CD4-positive, alpha-beta T cell (primary cell): ENCODE results near the gene HS6ST2. TPM values are rescaled to one million over a fixed set of nuclear protein-coding genes. Genes with fewer than 3 reads are reported as not detected.
A peak's percentile ranks its signal among the peaks of the same experiment; 100 is the strongest.

Source experiments
- ATAC-seq: fragments of 200-7000 bp; cut with Tn5 transposase; one replicate; pipeline ENCODE4 v1.10.0; 2022; ENCODE audit warnings: mild to moderate bottlenecking; ENCODE audit not compliant: poor library complexity
- CTCF ChIA-PET: fragments of 350-600 bp; sonication (Branson Sonifier 250); formaldehyde crosslinking; loops from one replicate; lab custom pipeline; 2021; ENCODE audit warnings: antibody characterized with exemption, inconsistent platforms; lab: Charles Lee
- POLR2A ChIA-PET: fragments of 350-600 bp; sonication (Branson Sonifier 250); formaldehyde crosslinking; loops from one replicate; lab custom pipeline; 2021; ENCODE audit warnings: antibody characterized with exemption, inconsistent platforms; lab: Charles Lee
- DNase-seq, 14 experiments: peaks; one replicate each; pipeline ENCODE4 v3.0.0-alpha.2; 2013 to 2020; ENCODE audit warnings: mixed read lengths in 2 of 14
- H3K27ac ChIP-seq, 2 donors: one replicate each; pipeline versions ENCODE4 v1.5.1 to v1.7.0; 2013; ENCODE audit warnings: low read length in 2 of 2, low read depth in 1 of 2, mild to moderate bottlenecking in 1 of 2
- H3K27me3 ChIP-seq, 2 experiments: 1 replicate in 1 of 2; 2 replicates in 1 of 2; pipeline versions ENCODE4 v1.6.1 to v1.7.0; 2013; ENCODE audit warnings: low read length in 2 of 2, control low read depth in 1 of 2, mild to moderate bottlenecking in 1 of 2, moderate library complexity in 1 of 2; ENCODE audit not compliant: insufficient read depth in 2 of 2, control insufficient read depth in 1 of 2
- H3K36me3 ChIP-seq: one replicate; pipeline ENCODE4 v1.6.1; 2013; ENCODE audit warnings: low read length, control low read depth; ENCODE audit not compliant: insufficient read depth
- H3K4me1 ChIP-seq: one replicate; pipeline ENCODE4 v1.6.1; 2013; ENCODE audit warnings: low read length, control low read depth; ENCODE audit not compliant: insufficient read depth
- H3K4me3 ChIP-seq: one replicate; pipeline ENCODE4 v1.5.1; 2013; ENCODE audit warnings: mild to moderate bottlenecking, low read length, moderate library complexity
- H3K9me3 ChIP-seq, 2 experiments: 1 replicate in 1 of 2; 2 replicates in 1 of 2; pipeline versions ENCODE4 v1.6.1 to v1.7.0; 2013; ENCODE audit warnings: low read length in 2 of 2, mild to moderate bottlenecking in 2 of 2, control low read depth in 1 of 2, moderate library complexity in 1 of 2; ENCODE audit not compliant: control insufficient read depth in 1 of 2, insufficient read depth in 1 of 2
- H3K27ac Mint-ChIP-seq: one replicate; pipeline ENCODE4 v1.8.0; 2020; ENCODE audit warnings: mixed read lengths
- H3K27me3 Mint-ChIP-seq: one replicate; pipeline ENCODE4 v1.8.0; 2021; ENCODE audit warnings: mixed read lengths
- H3K36me3 Mint-ChIP-seq: one replicate; pipeline ENCODE4 v1.8.0; 2021; ENCODE audit warnings: low read depth, mixed read lengths
- H3K4me1 Mint-ChIP-seq: one replicate; pipeline ENCODE4 v1.8.0; 2021; ENCODE audit warnings: low read depth, mixed read lengths
- H3K4me3 Mint-ChIP-seq: one replicate; pipeline ENCODE4 v1.8.0; 2020; ENCODE audit warnings: mild to moderate bottlenecking, mixed read lengths
- H3K9me3 Mint-ChIP-seq: one replicate; pipeline ENCODE4 v1.8.0; 2020; ENCODE audit warnings: mixed read lengths
- CTCF ChIP-seq: fragments of 200-600 bp; IDR thresholded peaks from one replicate; pipeline ENCODE4 v1.8.0; 2022; ENCODE audit warnings: antibody characterized with exemption, mild to moderate bottlenecking
- intact Hi-C, 2 experiments: fragments of 100-400 bp; cut with DNase I in 1 of 2; cut with micrococcal nuclease in 1 of 2; formaldehyde crosslinking; loops; one replicate each; pipeline versions ENCODE4 v1.15.1 to v1.9.0; 2023 to 2025; cut with DNase I, micrococcal nuclease
- total RNA-seq, 174 experiments: library from RNA in 2 of 174; stranded (reverse) in 2 of 174; gene quantifications; one replicate each; pipeline ENCODE4 v1.2.3 and lab custom pipeline; 2021 to 2026

Gene HS6ST2
- total RNA-seq, 2 experiments from 2014 or later = not detected

GRCh38 chrX:132858018-132858417, 100.4 kb downstream of the HS6ST2 start:
- TF ChIP-seq CTCF = no peak
- intact Hi-C loops = no loop called here
- no peaks in the 10 kb centered on the region for H3K4me1 ChIP-seq
- POLR2A ChIA-PET = no interaction called here
- ATAC-seq (no peak), DNase-seq (peak in 1 of 14 experiments; percentile 17)
- H3K4me3 ChIP-seq = no peak overlapping the region
- peaks cover 0 to 4% of the 10 kb centered on the region in 2 experiments for H3K9me3 ChIP-seq
- H3K27me3 ChIP-seq = no peaks in the 10 kb centered on the region
- CTCF ChIA-PET = no interaction called here
- Mint-ChIP-seq H3K27ac (no peak overlapping the region), H3K4me1 (no peaks in the 10 kb centered on the region), H3K4me3 (no peak overlapping the region), H3K36me3 (no peaks in the 10 kb centered on the region), H3K27me3 (no peaks in the 10 kb centered on the region), H3K9me3 (no peaks in the 10 kb centered on the region)
- H3K27ac ChIP-seq = no peak overlapping the region
- no peaks in the 10 kb centered on the region for H3K36me3 ChIP-seq

- Mint-ChIP-seq H3K4me1 (no peaks in the 10 kb centered on the region), H3K9me3 (no peaks in the 10 kb centered on the region), H3K36me3 (no peaks in the 10 kb centered on the region), H3K4me3 (no peak overlapping the region), H3K27me3 (no peaks in the 10 kb centered on the region), H3K27ac (no peak overlapping the region)
- peaks cover 0 to 4% of the 10 kb centered on the region in 2 experiments for H3K9me3 ChIP-seq
- ChIA-PET POLR2A (no interaction called here), CTCF (no interaction called here)
- no peak for TF ChIP-seq CTCF
- H3K27ac ChIP-seq = no peak overlapping the region
- intact Hi-C loops = no loop called here
- no peaks in the 10 kb centered on the region for H3K36me3 ChIP-seq
- no peaks in the 10 kb centered on the region for H3K27me3 ChIP-seq
- no peaks in the 10 kb centered on the region for H3K4me1 ChIP-seq
- ATAC-seq (no peak), DNase-seq (peak in 1 of 14 experiments; percentile 17)
- no peak overlapping the region for H3K4me3 ChIP-seq
Observed at GRCh38 chrX:132855780-132856341, 102.6 kb downstream of the HS6ST2 start.

GRCh38 chrX:132853040-132853439, 105.4 kb downstream of the HS6ST2 start:
- Histone ChIP-seq H3K36me3 (no peaks in the 10 kb centered on the region), H3K4me1 (no peaks in the 10 kb centered on the region), H3K4me3 (no peak overlapping the region), H3K27ac (no peak overlapping the region), H3K27me3 (no peaks in the 10 kb centered on the region), H3K9me3 (peaks cover 0 to 4% of the 10 kb centered on the region in 2 experiments)
- DNase-seq (no peak), ATAC-seq (no peak)
- Mint-ChIP-seq H3K4me3 (no peak overlapping the region), H3K9me3 (no peaks in the 10 kb centered on the region), H3K4me1 (no peaks in the 10 kb centered on the region), H3K36me3 (no peaks in the 10 kb centered on the region), H3K27ac (no peak overlapping the region), H3K27me3 (no peaks in the 10 kb centered on the region)
- ChIA-PET CTCF (no interaction called here), POLR2A (no interaction called here)
- no peak for TF ChIP-seq CTCF
- intact Hi-C loops = no loop called here
